Forelimb muscle (tissue), 1 donor: ENCODE measurements around the gene MEN1. TPM values are rescaled to one million over a fixed set of nuclear protein-coding genes. Genes with fewer than 3 reads are reported as not detected.
A peak's percentile ranks its signal among the peaks of the same experiment; 100 is the strongest.

Experiments
- DNase-seq: peaks from one replicate; pipeline ENCODE4 v3.0.0-alpha.2; 2013; ENCODE audit warnings: low read depth
- polyA plus RNA-seq: library from polyadenylated mRNA; unstranded; fragments of 120-200 nt; gene quantifications from one replicate; pipeline ENCODE4 v1.2.1, GENCODE V29; 2013; ENCODE audit not compliant: insufficient read length

The MEN1 gene
- polyA plus RNA-seq: 18.4 TPM

- peak; percentile 77 for DNase-seq
These were observed at the start of gene MEN1 for GRCh38 chr11:64810271-64810890. Gene MEN1 (minus strand): TSS chr11:64810551. CDS start chr11:64810109, 442 bp downstream.

GRCh38 chr11:64859542-64860414 is 49.4 kb upstream of the MEN1 start:
- no peak for DNase-seq

- DNase-seq: no peak
These were observed 48.3 kb upstream of the MEN1 start for GRCh38 chr11:64858467-64859263.

- DNase-seq: no peak
These were observed 47.1 kb upstream of the MEN1 start for GRCh38 chr11:64857485-64857884.

- no peak for DNase-seq
These were observed 46.3 kb upstream of the MEN1 start for GRCh38 chr11:64856382-64857227.

- no peak for DNase-seq
These were observed 45.4 kb upstream of the MEN1 start for GRCh38 chr11:64855596-64856304.

- DNase-seq: no peak
These were observed 44.5 kb upstream of the MEN1 start for GRCh38 chr11:64854534-64855502.

GRCh38 chr11:64854157-64854533 is 43.8 kb upstream of the MEN1 start:
- DNase-seq: no peak

GRCh38 chr11:64853709-64854108 is 43.4 kb upstream of the MEN1 start:
- DNase-seq: no peak

GRCh38 chr11:64852804-64853509 is 42.6 kb upstream of the MEN1 start:
- no peak for DNase-seq

- no peak for DNase-seq
These were observed 41.5 kb upstream of the MEN1 start for GRCh38 chr11:64851831-64852351.

- no peak for DNase-seq
These were observed 40.7 kb upstream of the MEN1 start for GRCh38 chr11:64850979-64851567.

GRCh38 chr11:64849598-64850356 is 39.4 kb upstream of the MEN1 start:
- no peak for DNase-seq

GRCh38 chr11:64848826-64849597 is 38.7 kb upstream of the MEN1 start:
- DNase-seq: no peak

- DNase-seq: no peak
These were observed 38.0 kb upstream of the MEN1 start for GRCh38 chr11:64848214-64848825.

GRCh38 chr11:64846998-64847666 is 36.8 kb upstream of the MEN1 start:
- DNase-seq: peak; percentile 54
